ENCODE results near the gene ADAM22. TPM values are rescaled to one million over a fixed set of nuclear protein-coding genes. Genes with fewer than 3 reads are reported as not detected.
"Not testable (repeated sequence)": the region's sequence is repeated elsewhere in the genome, so short reads cannot be mapped to it uniquely, and the experiment has no call there.

Gene ADAM22
- polyA plus RNA-seq, 3 donors, result 12.1 to 14.0 (median 13.2) TPM

DNA sequence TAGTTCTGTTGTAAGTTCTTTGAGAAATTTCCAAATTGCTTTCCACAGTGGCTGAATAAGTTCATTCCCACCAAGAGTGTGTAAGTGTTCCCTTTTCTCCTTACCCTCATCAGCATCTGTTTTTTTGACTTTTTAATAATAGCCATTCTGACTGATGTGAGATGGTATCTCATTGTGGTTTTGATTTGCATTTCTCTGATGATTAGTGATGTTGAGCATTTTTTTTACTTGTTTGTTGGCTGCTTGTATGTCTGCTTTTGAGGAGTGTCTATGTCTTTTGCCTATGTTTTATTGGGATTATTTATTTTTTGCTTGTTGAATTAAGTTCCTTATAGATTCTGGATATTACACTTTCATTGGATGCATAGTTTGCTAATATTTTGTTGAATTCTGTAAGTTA lies 11.9 kb downstream of the ADAM22 start:
- DNase-seq, result not testable (repeated sequence)

DNA sequence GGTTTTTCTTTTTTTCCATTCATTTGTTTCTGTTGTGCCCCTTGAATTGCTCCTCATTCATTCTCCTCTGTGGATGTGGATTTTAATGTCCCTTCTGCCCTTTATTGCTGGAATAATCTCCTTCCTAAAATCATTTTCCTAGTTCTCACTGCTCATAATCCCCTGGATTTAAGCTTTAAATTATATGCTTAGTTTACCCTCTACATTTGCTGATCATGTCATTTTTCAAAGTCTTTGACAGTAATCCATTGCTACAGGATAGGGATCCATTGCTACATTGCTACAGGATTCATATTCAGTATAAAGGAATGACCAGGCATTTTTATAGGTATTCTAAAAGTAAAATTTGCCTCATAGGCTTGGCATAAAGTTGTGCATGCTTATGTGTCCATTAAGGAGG lies 14.3 kb downstream of the ADAM22 start:
- no peak for DNase-seq

DNA sequence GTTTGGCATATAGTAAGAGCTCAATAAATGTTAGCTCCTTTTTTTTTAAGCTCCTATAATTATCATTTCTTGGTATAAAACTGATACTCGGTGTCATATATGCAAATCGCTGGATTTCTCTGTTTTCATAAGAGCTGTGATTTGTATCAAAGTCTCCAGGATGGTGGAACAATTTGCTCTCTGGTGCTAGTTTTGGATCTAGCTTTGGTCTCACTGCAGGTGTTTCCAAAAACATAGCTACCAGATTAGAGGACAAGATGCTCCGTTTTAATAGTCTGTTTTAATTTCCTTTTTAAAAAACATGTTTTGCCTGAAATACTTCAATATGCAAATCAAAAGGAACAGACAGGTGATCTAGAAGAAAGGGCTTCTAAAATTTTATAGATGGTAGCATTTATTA lies 25.3 kb downstream of the ADAM22 start:
- no peak for DNase-seq

DNA sequence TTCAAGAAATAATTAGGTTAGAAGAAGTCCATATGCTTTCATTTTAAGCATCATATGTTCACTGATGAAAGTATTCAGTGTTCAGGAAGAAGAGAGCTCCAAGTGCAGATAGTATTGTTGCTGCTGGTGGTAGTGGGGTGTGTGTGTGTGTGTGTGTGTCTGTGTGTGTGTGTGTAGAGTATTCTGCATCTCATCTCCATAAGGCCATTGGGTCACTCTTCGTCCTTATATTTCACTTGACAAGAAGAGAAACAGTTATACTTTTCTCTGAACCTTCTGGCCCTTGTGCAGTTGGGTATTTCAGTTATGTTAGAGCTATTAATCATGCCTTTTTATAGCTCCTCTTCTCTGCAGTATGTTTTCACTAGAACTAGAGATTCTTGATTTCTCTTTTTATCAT lies 26.2 kb downstream of the ADAM22 start:
- peak; percentile 23 for DNase-seq

DNA sequence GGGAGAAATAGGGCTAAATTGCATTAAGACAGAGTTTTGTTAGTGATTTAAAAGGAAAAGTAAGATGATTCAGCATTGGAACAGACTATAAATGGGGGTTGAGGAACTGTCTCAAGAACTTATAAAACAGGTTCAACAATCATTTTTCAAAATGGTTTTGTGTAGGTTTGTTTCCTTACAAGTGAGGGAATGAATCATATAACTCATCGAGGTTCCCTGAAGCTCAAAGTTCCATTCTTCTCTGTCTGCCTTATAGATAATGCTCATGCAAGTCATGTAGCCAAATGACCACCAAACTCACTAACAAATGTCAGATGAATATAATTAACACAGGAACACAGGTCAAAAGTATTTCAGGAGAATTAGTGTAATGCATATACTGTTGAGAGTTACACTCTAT lies 27.7 kb downstream of the ADAM22 start:
- no peak for DNase-seq

DNA sequence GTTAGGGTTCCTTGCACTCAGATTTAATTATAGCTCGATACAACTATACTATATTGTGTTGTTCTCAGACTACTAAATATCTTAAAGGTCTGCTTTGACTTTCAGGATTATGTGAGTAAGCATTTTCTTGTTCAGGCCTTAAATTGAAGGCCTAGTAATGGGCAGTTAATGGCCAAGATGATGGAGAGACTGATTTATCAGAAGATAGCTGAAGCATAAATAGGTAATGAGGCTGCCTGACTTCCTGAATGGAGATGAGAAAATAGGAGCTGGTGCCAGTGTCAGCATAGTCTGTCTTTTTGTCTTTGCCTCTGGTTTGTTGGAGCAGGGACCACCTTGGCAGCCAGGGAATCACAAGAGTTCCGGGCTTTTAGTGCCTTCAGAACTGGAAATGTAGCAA lies 32.2 kb downstream of the ADAM22 start:
- no peak for DNase-seq

DNA sequence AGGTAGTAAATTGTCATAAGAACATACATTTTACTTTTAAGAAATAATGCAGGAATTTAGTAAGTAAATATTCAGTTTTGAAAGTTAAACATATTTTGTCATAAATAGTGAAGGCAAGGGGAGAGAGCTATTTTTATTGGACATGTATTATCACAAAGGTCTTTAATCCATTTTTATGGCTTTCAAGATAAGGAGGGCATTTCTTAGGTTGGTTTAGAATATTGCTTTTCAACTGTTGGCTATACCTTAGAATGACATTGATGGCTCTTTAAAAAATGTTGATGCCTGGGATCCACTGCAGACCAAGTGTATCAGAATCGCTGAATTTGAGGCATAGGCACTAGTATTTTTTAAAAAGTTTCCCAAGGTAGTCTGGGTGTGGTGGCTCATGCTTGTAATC lies 34.0 kb downstream of the ADAM22 start:
- no peak for DNase-seq

DNA sequence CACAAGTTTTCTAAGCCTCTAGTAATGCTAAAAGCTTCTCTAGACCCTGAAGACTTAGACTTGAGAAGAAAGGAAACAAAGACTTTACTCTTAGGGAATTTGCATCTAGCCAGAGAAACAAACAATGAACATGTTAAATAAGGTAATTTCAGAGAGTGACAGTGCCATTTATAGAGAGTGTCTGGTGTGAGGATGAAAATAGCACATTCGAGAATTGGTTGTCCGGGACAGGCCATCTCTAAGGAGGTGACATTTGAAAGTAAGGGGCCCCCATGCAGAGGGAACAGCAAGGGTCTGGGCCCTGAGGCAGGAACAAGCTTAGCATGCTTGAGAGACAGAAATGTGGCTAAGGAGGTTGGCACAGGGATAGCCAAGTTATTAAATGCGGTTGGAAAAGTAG lies 48.1 kb downstream of the ADAM22 start:
- no peak for DNase-seq

DNA sequence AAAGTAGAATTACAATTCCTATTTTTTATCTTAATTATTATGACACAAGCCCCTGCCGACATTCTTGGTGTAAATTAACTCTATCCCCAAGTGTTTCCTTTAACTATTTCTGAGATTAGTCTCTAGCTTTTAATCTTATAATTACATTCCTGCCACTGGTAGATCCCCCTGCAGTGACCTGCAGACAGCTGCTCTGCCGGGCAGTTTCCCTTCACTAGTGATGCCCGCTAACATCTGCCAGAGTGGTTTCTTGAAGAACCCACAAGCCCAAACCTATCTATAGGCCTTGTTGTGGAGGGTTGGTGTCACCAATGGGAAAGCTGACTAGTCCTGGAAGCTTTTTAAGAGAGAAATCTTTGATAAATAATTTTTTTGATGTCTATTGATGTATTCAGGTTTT lies 50.0 kb downstream of the ADAM22 start:
- no peak for DNase-seq

DNA sequence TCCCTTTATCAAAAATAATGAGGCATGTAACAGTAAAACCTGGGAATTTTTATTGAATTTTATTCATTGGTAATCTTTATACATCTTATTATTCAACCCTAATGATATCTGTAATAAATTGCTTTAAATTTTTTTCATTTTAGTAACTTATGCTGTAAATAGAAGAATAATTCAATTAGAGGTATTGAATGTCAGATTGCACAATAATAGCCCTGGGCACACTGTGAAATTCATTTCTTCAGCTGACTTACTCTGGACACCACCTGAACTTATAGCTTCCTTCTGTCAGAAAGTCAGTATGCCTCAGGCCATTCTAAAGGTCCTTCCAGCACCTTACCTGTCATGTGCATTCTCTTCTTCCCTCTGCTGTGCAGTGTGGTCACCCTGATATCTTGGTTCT lies 59.2 kb downstream of the ADAM22 start:
- DNase-seq, result no peak

DNA sequence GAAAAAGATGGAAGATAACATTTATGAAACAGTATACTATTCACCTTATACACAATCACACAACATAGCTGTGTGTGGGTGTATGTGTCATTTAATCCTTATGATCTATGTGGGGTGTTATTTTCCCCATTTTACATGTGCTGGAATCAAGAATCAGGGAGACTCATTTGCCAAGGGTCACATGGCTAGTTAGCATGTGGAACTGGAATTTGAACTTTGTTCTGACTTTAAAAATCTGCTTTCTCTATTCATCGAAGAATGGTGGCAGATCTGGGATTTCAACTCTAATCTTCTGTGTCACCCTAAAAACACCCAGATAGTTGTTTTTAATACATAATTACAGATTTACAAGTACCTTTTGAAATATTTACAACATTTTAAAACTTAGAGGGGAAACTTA lies 65.2 kb downstream of the ADAM22 start:
- no peak for DNase-seq

DNA sequence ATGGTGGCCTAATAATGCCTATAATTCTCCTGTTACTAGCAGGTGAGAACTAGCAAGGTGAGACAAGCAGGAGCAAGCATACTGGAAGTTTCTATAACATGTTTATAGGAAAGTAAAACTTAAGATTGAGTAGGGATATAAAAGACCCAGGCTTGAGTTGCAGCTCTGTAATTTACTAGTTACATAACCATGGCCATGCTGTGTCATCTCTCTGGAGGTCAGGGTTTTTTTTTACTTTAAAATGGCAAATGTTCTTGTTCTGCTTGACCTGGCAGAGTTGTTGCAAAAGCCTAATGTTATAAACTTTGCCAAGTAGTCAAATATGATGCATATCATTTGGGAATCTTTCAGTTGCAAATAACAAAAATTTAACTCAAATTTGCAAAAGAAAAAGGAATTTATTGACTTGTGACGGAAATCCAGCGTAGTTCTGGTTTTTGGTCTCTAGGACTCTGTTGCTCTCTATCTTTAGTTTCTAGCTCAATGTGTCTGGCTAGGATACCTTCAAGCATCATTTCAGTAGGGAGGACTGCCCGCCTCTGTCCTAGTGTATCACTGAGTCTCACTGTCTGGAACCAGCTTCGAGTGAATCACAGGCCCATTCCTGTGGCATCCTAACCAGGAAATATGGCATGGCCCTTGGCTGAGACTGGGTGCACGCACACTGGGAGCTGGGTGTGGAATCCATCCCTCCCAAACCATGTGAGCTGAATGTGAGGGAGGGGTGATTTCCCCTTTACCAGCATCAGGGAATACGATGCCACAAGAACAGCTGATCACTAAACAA lies 67.9 kb downstream of the ADAM22 start:
- DNase-seq, result no peak

DNA sequence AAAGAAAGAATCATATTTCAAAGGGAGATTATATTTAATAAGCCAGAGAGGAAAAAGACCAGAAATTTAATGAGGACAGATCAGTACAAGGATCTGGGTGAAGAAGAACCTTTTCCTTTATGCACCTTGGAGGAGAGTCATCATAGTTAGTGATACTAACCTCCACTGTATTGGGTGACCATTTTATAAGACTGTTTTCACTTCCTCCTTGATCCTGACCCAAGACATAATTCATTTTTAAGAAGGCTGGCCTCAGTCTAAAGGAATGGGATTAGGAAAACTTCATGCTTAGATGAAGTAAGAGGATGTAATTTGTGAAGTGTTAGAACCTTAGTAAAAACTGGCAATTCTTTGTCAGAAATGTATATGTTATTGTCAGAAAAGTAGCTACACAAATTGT lies 68.6 kb downstream of the ADAM22 start:
- no peak for DNase-seq

DNA sequence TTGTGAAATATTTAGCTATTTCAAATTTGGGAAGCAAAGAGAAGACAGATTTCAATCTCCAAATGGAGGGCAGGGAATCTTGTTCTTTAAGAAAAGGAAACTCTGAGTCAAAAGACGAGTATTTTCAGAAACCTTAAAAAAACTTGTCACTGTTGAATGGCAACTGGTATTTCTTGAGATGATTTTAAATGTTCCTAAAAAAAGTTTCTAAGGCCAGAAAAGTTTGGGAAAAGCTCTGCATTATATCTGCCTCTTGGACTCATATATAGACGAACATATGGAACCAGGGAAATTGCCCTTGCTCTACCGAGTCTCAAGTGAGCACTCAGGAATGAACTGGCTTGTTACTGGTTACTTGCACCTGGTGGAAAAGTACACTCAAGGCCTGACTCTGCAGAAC lies 69.5 kb downstream of the ADAM22 start:
- no peak for DNase-seq

DNA sequence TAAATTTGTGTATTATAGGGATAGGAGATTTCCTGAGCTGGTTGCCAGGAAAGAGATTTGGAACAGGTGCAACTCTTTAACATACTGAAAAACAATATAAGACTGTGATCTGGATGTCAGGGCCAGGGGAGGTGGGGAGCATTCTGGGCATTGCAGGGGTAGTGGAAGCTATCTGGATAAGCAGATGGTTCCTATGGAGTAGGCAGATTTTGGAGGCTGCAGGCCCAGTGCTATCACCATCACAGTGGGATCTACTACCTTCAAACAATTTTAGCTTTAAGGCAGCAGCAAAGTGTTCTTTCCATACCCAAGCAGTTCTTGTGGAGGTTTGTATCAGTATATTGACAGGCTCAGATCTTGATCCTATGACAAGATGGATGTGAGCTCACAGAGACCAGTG lies 71.1 kb downstream of the ADAM22 start:
- no peak for DNase-seq

DNA sequence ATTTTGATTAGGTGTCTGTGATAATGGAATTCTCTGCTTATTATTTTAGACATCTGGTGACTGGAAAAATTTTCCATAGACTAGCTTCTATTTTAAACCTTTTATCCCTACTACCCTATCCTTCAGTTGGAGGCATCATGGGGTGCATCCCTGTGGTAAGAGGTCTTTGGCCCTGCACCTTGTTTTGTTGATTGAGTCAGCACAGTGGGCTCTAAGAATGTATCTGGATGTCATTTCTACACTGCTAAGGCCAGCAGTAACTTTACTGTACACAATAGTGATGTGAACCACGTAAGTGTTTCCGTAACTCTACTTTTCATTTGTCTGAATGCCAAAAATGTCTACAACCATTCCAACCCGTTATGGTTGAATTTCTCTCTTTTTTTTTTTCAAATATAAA lies 75.6 kb downstream of the ADAM22 start:
- DNase-seq, result no peak

DNA sequence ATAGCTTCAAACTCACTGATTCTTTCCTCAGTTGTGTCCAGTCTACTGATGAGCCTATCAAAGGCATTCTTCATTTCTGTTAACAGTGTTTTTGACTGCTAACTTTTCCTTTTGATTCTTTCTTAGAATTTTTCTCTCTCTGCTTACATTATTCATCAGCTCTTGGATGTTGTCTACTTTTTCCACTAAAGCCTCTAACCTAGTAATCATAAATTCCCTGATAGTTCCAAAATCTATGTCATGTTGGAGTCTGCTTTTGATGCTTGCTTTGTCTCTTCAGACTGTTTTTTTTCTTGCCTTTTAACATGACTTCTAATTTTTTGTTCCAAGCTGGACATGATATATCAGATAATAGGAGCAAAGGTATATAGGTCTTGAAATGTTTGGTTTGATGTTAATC lies 78.0 kb downstream of the ADAM22 start:
- no peak for DNase-seq

DNA sequence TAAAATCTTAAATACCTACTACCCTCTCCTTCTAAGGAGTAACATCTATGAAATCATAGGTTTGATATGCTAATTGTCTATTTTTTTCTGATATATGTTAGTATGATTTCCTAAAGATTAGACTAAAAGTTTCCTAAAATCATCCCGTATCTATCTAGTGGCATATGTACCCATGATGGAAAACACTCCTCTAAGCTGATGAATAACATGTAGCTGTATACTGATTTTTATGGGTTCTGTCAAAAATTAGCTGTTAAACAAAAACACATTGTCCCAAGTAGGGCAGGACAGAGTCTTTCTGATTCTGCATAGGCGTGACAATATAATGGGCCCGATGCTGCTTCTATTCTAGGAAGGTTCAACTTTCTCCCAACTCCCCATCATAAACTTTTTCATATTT lies 79.9 kb downstream of the ADAM22 start:
- DNase-seq, result no peak

DNA sequence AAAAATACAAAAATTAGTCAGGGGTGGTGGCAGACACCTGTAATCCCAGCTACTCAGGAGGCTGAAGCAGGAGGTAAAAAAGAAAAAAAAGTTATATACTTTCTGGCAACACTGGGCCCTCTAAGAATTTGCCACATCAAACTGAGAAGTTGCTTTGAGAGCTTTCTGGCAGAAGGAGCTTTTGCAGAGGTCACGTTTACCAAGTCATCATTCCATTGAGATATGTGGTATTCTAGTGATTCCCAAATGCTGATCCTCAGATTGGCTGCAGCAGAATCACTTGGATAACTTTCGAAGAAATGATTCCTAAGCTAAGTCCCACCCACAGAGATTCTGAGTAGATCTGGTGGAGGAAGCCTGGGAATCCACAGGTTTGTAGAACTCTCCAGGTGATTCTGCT lies 80.5 kb downstream of the ADAM22 start:
- DNase-seq, result no peak

DNA sequence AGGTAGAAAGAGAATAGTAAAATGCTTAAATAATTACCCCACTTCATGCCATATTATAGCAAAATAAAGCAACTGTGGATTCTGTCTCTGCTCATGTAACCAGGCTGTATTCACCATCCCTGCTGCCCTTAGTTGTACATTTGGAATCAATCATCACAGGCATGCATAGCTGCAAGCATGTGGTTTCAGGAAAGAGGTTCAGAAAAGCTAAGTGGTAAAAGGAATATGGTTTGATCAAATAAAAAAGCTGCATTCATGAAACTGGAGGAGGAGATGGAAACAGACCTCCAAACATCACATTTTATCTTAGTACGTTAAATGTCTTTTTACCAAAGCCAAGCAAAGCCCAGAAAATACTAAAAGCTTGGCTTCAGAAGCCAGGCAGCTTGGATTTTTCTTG lies 81.3 kb downstream of the ADAM22 start:
- no peak for DNase-seq

DNA sequence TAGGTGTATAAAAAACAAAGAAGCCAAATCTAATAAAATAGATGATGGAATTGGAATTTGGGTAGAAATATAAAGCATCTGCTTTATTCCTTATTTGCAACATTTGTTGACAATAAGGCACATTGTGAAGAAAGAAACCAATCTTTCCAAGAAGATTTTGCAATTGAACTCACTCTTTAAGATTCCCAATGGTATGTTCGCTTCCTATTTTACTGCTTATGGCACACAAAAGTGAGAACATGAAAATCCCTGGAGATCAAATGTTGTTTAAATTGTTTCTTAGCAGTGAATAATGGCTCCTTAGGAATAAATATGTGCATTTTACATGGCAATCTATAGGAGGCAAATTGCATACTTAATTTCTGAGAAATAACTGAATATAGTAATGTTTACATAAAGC lies 84.5 kb downstream of the ADAM22 start:
- no peak for DNase-seq

DNA sequence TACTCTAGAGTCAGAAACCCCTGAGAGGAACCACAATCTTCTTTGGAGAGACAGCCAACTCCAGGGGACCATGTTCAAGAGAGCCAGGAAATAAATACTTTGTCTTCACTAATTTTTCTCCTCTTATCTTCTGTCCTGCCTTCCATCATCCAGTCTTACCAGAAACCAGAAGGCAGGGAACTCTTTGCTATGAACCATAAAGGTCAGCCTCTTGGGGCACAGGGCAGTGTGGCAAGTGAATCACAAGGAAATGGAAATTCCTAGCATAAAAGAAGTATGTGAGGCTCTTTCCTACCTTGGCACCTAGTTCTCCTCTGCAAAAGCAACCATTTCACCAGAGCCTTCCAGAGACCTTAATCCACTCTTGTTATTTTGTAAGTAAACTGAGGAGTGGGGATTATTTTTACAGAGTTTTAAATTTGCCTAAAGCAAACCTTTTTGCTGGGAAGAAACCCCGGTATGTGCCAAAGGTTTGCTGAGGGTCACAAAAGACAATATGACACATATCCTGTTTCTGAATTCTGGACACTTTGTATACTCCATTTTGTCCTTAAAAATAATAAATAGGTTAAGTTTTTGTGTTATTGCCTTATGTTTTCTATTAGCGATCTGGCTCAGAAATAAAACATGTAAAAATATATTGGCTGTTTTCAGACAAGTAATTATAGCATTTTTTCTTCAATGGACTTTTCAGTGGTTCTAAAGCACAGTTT lies 87.1 kb downstream of the ADAM22 start:
- DNase-seq, result no peak

DNA sequence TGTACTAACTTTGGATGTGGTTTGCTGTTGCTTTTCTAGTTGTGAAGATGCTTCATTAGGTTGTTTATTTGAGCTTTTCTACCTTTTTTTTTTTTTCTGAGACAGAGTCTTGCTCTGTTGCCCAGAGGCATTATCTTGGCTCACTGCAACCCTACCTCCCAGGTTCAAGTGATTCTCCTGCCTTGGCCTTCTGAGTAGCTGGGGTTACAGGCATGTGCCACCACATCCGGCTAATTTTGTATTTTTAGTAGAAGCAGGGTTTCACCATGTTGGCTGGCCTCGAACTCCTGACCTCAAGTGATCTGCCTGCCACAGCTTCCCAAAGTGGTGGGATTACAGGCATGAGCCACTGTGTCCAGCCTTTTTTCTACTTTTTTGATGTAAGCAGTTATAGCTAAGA lies 93.7 kb downstream of the ADAM22 start:
- DNase-seq, result no peak
